ENCODE measurements around the gene DPP10.

DPP10 gene

DNA sequence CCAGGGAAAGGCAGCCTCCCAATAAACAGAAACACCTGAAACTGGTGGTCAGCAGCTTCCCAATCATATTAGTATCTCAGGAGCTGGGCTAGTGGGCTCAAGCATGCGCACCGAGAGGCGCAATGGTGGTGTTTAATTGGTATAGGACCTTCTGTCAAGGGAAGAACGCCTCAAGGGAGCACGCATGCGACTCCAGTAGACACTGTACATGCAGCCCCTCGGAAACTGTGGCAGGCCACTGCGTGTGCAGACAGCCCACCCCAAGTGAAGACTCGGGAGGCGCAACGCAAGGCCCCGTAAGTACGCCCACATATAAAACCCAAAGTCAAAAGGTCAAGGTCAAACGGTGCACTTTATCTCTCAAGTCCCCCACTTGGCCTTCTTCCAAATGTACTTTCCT, 1405.8 kb downstream of the DPP10 start:
- DNase-seq: no peak

- DNase-seq: no peak
These were observed 1424.6 kb downstream of the DPP10 start for GRCh38 chr2:115867024-115867423.

DNA sequence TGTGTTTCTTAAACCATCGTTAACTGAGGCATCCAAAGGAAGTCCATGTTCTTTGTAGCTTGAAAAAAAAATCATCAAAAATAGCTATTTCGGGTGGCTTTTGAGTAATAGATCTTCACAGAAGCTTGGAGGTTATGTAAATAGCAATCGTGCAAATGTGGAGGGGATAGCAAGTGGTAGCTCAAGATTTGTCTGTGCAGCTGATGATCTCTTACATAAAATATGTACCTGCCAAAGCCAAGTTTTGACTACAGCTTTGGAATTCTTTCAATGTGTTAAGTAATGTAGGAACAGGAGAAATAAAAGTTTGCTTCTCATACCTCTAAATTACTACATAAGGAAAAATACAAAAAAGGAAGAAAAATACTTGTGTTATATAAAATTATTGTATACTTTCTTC, 1432.0 kb downstream of the DPP10 start:
- peak in 2 of 58 donors; percentile 23 to 30 for DNase-seq

GRCh38 chr2:115880558-115880957, 1438.1 kb downstream of the DPP10 start:
- DNase-seq: no peak

DNA sequence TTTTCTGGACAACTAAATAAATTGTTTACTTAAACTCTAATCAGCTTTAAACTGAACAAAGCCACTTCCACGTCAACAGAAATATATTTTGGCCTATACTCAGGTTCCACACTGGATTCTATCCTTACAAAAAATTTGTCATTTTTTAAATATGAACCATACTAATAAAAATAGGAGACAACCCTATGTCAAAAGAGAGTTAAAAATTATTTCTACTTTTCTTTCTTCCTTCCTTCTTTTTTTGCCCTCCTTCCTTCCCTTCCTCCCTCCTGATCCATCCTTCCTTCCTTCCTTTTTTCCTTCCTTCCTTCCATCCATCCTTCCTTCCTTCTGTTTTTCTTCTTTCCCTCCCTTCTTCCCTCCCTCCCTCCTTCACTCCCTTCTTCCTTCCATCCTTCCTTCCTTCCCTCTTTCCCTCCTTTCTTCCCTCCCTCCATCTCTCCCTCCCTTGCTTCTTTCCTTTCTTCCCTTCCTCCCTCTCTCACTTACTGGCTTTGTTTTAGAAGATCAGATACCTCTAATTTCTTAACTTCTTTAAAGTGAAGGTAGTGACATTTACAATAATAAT, 1444.9 kb downstream of the DPP10 start:
- no peak for DNase-seq

All from anterior cingulate cortex (tissue), 58 donors.